Stimulated activated CD8-positive, alpha-beta memory T cell treated with anti-CD3 and anti-CD28 coated beads, Interleukin-2, amount 100 ng/mL, for 48 hours (primary cell): Measurements from ENCODE around the gene ADARB2.

ENCODE experiments used
- DNase-seq, 2 donors: peaks; one replicate each; pipeline ENCODE4 v3.0.0-alpha.2; 2020; ENCODE audit warnings: low read depth in 2 of 2

Gene ADARB2

DNA sequence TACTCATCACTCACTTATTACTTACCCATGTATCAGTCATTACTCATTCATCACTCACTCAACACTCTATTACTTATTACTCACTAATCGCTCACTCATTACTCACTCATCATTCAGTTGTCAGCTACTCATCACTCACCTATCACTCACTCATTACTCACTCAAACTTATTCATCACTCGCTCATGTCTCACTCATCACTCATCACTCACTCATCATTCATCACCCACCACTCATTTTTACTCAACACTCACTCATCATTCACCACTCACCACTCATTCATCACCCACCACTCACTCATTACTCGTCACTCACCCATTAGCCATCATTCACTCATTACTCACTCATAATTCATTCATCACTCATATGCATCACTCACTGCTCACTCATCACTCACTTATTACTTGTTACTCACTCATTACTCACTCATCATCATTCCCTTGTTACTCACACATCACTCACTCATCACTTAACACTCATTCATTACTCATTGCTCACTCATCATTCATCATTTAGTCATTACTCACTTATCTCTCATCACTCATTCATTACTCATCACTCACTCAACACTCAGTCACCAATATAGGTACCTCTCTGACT lies 237.9 kb downstream of the ADARB2 start:
- no peak for DNase-seq

DNA sequence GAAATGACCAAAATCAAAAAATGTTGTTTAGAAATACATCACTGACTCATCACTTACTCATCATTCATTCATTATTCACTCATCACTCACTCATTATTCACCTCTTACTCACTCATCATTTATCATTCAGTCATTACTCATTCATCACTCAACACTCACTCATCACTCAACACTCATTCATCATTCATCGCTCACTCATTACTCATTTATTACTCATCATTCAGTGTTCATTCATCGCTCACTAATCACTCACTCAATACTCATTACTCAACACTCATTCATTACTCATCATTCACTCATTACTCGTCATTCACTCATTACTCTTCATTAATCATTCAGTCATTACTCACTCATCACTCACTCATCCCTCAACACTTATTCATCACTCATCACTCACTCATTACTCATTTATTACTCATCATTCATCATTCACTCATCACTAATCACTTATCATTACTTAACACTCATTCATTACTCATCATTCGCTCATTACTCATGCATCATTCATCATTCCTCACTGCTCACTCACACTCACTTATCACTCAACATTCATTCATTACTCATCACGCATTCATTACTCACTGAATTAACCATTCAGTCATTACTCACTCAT lies 238.5 kb downstream of the ADARB2 start:
- no peak for DNase-seq

DNA sequence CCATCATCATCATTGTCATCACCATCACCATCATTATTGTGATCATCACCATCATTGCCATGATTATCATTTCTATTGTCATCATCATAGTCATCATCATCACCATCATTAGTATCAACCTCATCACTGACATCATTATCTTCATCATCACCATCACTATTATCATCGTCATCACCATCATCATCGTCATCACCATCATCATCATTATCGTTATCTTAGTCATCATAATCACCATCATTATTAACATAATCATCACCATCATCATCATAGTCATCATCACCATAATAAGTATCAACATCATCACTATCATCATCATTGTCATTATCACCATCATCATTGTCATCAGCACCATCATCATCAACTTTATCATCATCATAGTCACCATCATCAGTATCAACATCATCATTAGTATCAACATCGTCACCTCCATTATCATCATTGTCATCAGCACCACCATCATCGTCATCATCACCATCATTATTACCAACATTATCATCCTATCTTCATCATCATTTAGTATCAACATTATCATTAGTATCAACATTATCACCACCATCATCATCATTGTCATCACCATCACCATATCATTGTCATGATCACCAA lies 241.3 kb downstream of the ADARB2 start:
- DNase-seq: no peak

DNA sequence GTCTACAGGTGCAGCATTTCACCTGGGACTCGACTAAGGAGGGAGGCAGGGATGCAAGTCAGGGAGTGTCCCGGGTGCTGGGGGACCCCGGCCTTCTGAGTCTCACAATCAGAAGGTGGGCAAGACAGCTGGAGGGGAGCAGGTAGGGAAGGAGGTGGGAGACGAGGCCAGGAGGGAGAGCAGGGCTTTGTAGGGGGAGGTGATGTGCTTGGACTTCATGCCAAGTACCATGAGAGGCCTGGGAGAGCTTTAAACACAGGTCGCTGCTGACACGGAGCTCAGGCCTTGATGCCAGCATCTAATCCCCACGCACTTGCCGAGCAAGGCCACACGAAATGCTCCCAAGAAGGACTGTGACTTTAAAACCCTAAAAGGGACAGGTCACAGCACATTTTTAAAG lies 244.7 kb downstream of the ADARB2 start:
- no peak for DNase-seq

DNA sequence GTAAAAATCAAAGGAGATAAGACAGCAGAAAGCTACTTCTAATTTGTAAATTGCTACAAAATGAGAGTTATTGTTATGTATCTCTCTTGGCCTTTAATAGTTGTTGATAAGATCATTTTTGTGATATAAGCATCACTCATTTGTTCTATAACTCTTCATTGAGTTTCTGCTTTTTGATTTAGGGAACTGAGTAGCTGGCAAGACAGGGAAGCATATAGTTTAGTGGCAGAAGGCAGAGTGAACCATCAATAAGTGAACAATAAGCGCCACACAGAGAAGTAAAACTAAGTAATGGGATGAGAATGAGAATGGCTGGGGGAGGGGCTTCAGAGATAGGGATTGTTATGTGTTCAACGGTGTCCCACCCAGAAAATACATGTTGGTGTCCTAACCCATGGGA lies 245.4 kb downstream of the ADARB2 start:
- DNase-seq: no peak

DNA sequence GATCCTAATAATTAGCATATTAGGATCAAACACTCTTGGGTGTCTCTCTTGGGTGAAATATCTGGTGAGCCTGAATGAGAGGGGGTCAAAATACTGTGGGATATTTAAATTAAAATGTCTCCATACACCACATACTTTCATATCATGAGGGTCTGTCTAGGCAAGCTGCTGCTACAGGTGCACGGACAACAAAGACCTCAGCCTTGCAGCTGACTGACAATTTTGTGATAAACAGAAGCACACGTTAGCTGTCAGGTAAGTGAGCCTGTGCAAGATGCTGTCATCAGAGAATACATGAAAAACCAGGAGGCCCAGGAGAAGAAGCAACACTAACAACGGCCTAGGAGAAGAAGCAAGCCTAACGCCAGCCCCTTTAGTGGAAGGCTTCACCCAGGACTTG lies 247.5 kb downstream of the ADARB2 start:
- no peak for DNase-seq

DNA sequence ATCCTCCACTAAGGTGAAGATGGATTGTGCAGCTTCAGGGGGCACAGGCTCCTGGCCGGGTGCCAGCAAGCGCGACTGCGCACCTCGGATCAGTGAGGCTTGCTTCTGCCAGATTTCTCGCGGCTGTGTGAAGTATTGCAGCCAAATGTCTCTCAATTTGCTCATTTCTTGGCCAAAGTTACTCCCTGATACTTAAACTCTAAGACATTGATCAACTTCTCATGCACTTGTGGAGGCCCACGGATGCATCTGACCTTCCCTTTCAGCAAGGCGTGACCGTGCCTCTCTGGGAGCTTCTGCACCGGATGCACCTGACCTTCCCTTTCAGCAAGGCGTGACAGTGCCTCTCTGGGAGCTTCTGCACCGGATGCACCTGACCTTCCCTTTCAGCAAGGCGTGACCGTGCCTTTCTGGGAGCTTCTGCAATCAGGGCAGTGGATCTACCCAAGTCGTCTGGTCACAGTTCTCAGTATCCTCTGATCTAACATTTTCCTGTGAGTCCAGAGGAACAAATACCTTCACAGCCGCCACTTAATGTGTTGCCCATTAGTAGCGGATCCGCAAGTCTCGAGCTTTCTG lies 248.3 kb downstream of the ADARB2 start:
- no peak for DNase-seq

DNA sequence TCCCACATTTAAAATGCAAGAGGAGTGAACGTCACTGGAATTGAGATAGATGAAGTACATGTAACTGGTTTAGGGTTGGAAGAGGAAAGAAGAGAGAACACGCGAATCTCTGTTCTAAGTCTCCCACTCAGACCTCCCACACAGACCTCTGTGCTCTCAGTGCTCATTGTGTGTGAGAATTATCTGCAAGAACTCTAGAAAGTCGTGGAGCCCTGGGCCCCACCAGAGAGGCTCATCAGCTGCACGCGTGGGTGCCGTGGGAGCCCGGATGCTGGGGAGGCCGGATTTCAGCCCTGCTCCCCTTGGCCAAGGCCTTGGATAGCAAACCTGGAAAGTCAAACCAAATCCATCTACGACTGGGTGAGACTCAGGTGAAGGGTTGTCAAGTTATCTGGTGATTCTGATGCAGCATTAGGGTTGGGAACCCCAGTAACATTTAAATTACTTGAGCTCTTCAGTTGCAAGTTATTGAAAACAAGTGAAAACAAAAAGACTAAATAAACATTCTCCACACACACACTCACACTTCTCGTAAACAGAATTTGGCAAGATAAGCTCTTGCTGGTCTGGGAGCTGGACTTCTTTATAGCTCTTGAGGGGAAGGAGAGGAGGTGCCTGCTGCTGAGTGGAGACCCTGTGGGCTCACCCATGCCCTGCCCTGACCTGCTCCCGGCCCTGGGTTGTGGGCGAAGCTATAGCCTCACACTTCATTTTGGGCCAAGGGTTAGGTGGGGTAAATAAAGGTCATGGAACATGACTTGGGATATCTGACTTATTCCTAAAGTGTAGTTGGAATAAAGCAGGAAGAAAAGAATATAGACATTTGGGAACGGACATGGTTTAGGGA lies 250.3 kb downstream of the ADARB2 start:
- no peak for DNase-seq

DNA sequence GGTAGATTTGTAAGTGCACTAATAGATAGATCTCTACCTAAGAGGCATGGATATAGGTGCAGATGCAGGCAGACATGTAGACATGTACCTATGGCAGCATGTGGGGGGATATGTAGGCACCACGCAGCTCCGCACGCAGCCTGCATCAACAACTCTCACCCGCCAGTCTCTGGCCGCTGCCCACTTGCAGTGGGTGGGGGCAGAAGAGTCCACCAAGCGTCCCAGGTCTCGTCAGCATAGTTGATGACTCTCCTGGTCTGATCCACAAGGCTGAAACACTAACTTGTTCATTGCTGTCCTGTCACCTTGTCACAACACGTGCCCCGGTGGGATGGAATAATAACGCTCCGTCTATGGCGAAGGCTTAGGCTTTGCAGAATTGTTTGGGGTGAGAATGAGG lies 252.0 kb downstream of the ADARB2 start:
- no peak for DNase-seq

DNA sequence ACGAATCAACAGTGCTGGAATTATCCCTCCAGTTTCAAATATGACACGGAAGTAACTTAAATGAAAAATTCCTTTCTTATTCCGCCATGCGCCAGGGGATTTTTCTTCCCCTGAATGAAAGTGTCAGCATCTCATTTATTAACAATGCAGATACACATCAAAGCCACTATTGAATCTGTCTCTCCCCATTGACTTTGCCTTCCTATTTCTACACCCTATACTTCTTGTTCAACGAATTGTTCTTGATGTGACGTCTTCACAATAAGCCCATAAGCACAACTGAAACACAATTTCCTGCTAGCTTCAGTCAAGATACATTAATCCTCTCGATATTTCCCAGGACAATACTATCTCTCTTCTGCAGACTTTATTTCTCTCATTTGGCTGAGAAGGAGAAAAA lies 253.5 kb downstream of the ADARB2 start:
- no peak for DNase-seq

DNA sequence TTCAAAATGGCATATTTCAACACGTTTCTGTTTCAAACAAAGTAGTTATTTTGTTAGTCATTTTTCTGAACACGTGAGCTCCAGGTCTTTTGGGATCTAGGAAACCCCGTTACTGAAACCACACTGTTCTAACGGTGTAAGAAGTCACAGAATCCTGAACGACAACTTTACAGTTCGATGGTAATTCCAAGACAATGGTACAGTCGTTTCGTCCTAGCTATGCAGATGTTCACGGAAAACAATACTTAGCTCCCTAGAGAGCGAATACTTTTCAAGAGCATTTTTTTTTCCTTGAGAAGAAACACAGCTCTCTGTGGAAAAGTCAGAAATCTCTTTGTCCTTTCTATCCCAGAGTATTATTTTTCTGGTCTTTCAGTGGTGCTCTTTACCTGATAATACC lies 254.1 kb downstream of the ADARB2 start:
- DNase-seq: no peak

DNA sequence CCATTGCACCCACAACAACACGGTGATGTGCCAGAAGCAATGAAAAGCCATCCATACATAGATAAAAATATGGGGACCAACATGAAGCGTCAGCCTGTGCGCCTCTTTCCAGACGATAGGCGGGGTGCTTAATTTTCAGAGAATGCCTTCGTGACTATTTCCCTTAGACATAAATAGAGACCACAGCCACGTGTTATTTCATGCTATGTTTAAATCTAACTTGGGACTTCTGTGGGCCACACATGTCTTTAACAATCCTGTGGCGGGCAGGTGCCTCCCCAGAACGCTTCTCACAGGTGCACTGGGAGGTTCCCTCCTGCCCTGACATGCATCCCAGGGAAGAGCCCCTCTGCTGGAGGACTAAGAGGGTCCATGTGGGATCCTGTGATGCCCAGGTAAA lies 259.7 kb downstream of the ADARB2 start:
- no peak for DNase-seq

DNA sequence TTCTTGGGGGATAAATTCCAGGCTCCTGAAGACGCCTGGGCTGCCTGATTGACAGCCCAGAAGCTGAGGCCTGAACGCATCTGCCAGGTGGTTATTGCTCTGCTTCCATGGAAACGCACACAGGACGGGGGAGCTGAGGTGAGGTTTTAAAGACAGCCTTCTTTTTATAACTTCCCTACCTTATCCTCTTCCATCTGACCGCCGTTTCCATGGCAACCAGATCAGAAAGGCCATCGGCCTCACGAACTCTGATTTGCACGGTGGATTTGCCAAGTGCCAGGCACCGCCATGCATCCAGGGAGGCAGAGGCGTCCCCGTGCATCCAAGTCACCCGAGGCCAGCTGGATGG lies 260.9 kb downstream of the ADARB2 start:
- no peak for DNase-seq

DNA sequence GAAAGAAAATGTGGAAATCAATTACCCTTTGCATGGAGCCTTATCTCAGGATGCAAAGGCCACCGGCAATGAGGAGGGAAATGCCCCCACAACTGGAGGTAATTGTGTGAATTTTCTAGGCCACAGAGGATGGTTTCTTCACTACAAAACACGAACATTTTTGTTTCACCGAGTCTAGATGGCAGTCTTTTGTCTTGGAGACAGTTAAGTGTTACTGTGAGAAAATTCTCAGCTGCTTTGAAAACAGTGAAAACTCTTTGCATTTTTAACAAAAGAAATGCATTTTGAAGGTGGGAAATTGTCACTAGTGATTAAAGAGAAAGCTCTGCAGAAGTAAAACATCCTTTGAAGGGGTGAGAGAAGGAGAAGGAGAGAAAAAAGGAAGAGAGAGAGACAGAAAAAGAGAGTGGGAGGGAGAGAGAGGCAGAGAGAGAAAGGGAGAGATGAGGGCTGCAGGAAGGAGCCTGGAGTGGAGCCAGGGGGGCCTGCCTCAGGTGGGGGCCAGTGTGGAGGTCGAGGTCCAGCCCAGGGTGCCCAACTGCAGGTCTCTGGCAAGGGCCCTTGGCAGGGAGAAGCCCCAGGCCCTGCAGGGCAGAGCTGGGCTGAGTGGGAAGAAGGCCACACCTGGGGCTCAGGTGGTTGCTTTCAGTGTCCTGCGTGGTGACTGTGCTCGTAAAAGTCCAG lies 261.4 kb downstream of the ADARB2 start:
- DNase-seq: no peak

DNA sequence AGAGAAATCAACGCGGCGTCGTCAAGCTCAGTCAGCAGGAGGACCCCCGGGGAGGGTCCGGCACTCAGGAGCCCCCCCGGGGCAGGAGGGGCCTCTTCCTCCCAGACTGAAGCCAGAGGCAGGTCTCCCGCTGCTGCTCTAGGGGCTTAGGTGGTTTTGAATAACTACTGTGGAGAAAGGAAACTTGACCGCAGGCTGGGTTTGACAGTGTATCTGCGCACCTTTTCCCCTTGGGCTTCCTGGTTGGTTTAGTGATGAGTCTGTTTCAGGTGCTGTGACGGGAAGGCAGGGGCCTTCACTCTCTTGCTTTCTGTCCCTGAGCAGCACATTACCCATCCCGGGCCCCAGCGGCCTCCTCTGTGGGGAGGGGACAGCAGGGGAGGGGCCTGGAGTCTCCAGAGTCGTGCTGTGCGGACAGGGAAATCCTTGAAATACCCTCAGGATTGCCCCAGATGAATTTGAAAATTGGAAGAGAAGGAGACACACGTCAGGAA lies 262.2 kb downstream of the ADARB2 start:
- DNase-seq: no peak

DNA sequence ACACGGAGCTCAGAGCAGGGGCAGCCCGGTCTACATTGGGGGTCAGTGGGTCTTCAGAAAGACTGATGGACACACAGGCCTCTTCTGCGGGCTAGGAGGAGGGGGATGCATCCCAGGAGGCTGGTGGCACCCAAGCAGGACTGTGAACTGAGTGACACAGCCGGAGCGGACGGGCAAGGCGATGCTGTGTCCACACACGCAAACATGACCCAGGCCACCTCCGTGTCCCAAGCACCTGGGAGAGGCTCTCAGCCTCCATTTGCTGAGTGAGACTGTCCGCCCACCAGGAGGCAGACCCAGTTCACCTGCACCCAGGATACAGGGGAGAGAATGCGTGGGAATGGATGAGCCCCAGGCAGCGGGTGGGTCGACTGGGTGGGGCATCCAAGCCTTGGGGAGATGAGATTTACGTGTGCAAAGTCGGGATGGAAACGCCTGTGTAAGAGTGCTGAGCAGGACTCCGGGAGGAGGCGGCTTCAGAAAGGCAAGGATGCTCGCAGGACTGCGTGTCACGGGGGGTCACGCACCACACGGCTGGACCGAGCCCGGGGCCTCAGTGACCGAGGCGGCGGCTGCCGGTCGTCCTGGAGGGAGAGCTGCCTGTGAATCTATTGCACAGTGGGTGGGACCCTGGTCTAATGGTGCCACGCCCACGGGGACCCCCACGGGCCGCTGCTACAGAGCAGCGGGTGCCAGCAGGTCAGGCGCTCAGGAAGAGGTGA lies 262.8 kb downstream of the ADARB2 start:
- no peak for DNase-seq

DNA sequence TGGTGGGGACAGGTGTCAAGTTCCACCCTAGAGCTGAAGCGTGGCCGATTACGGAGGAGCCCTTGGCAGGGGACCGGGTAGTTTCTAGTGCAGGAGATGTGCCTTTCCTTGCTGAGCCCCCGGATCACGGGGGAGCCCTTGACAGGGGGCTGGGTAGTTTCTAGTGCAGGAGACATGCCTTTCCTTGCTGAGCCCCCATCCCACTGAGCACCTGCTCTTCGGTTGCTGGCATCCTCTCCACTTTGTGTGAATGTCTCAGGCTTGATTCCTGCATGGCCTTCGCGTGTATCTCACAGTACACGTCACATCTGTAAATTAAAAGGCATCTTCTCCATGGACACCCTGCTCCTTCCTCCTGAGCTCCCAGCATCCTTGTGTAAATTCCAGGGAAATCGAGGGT lies 263.5 kb downstream of the ADARB2 start:
- no peak for DNase-seq

DNA sequence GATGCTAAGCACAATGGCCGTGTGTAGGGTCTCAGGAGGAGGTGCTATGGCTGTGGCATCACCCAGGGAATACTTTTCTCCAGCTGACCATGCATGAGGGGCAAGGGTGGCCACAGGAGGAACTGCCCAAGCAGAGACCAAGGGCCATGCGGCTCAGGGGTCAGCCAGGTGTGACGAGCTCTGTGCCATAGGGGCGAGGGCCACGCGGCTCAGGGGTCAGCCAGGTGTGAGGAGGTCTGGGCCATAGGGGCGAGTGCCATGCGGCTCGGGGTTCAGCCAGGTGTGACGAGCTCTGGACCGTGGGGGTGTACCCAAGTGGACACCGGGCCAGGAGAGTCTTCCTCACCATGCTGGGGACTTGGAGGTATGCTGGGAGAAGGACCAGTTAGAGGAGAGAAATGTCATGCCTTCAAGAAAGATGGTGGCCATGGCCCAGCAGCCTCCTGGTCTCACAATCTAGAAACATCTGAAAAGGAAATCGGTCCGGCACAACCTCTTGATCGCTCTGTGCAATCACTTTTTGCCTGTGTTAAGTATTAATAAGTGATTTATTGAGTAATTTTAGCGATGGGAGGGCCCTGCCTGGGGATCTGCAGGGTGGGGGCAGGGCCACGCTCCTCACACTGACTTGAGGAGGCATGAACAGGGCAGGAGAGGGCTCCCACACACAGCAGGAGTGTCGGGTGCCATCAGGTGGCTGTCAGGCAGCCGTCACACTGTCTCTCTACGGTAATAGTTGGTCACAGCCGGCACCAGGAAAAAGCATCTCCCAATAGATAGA lies 265.0 kb downstream of the ADARB2 start:
- DNase-seq: no peak

DNA sequence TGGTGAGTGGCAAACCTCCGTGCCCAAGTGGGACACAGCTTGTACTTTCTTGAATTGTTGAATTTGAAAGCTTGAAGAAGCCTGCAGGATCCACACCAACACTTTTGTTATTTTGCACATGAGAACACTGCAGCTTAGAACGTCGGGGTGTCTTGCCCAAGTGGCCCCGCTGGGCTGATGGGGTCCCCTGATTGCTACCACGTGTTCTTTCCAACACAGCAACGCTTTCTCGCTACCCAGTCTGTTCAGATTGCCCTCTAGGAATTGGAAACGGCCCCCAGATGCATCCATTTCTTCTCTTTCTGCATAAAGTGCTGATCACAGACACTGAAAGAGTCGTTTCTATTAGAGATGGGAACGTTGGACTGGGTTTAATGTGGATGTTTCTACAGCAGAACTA lies 268.5 kb downstream of the ADARB2 start:
- no peak for DNase-seq

DNA sequence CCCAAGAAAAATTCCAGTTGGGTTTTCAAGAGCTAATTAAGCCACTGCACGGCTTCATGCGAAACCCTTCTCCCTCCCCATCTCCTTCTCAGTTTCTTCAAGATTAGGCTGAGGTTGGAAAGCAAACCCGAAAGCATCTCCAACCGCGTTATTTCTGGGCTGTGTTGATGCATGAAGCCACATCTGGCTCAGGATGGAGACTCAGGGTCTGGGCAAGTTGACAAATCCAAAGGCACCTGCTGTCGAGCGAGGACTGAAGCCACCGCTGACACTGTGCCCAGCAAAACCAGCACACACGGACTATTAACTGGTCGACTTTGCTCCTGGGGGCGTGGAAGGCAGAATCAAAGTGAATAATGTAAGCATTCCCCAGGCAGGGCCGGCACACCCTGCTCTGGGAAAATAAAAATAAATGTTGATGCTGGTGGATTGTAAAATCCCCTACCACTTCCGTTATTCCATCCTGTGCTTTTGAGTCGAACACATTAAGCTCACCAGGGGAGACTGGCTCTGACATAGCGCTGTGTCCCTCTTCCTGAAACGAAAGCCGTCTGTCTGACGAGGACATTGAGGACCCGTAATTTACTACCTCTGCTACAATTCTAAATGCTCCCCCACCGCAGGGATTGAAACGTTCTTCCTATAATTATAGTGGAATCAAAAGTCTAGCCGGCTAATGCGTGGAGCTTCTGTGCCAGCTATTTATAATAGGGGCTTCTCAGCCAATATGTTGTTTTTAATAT lies 269.8 kb downstream of the ADARB2 start:
- DNase-seq: no peak
